Heart left ventricle (tissue), 16 donors: ENCODE measurements around the gene P4HA3. TPM values are rescaled to one million over a fixed set of nuclear protein-coding genes. Genes with fewer than 3 reads are reported as not detected.

ENCODE experiments used
- ATAC-seq, 4 donors: fragments of 200-7000 bp; cut with Tn5 transposase; one replicate each; pipeline ENCODE4 v1.9.1; 2020 to 2022; ENCODE audit warnings: moderate library complexity in 4 of 4, mild to moderate bottlenecking in 3 of 4, moderate number of reproducible peaks in 1 of 4
- DNase-seq, 5 donors: peaks; one replicate each; pipeline ENCODE4 v3.0.0-alpha.2; 2020
- H3K27ac ChIP-seq, 12 donors: fragments of 200-600 bp; sonication (generic) in 4 of 12; one replicate each; pipeline versions ENCODE4 v1.5.0 to v1.8.0; 2016 to 2022; ENCODE audit warnings: mild to moderate bottlenecking in 2 of 12
- H3K27me3 ChIP-seq, 9 donors: fragments of 200-600 bp; sonication (generic) in 2 of 9; one replicate each; pipeline versions ENCODE4 v1.5.1 to v1.8.0; 2016 to 2022; ENCODE audit warnings: mild to moderate bottlenecking in 3 of 9
- H3K36me3 ChIP-seq, 9 donors: fragments of 200-600 bp; sonication (generic) in 2 of 9; one replicate each; pipeline versions ENCODE4 v1.5.0 to v1.8.0; 2018 to 2022; ENCODE audit warnings: mild to moderate bottlenecking in 2 of 9
- H3K4me1 ChIP-seq, 12 donors: fragments of 200-600 bp; sonication (generic) in 4 of 12; one replicate each; pipeline versions ENCODE4 v1.5.0 to v1.8.0; 2016 to 2022; ENCODE audit warnings: mild to moderate bottlenecking in 3 of 12
- H3K4me3 ChIP-seq, 12 donors: fragments of 200-600 bp; sonication (generic) in 4 of 12; one replicate each; pipeline versions ENCODE4 v1.5.0 to v1.8.0; 2017 to 2022; ENCODE audit warnings: mild to moderate bottlenecking in 9 of 12, moderate library complexity in 4 of 12
- H3K9me3 ChIP-seq, 12 donors: fragments of 200-600 bp; sonication (generic) in 4 of 12; one replicate each; pipeline versions ENCODE4 v1.5.0 to v1.8.0; 2016 to 2022; ENCODE audit warnings: mild to moderate bottlenecking in 1 of 12
- POLR2A ChIP-seq, 2 donors: fragments of 450-650 bp; IDR thresholded peaks; one replicate each; pipeline ENCODE4 v1.6.1; 2017; ENCODE audit warnings: antibody characterized with exemption in 2 of 2, mild to moderate bottlenecking in 2 of 2, moderate library complexity in 2 of 2
- WGBS, 4 donors: extraction: QIAGEN DNeasy Blood & Tissue Kit in 2 of 4; methylation state at CpG; one replicate each; pipeline versions ENCODE4 v1.1.5 to v1.1.7; 2013 to 2018; 5-methylcytosine and 5-hydroxymethylcytosine counted together
- intact Hi-C, 10 donors: fragments of 100-400 bp; cut with DNase I; formaldehyde crosslinking; loops; one replicate each; pipeline versions ENCODE4 v1.11.1 to v1.14.2; 2022
- polyA plus RNA-seq, 2 donors: library from polyadenylated mRNA; stranded (reverse); fragments of 200-250 nt; gene quantifications; one replicate each; pipeline ENCODE4 v1.2.3, GENCODE V29; 2013
- total RNA-seq, 9 donors: library from RNA; depleted of rRNA in 2 of 9; stranded (reverse); fragments of >200 nt in 2 of 9; fragmentation: NEBNext Ultra II Directional in 3 of 9; extraction: Animal tissue kit (Norgen Biotek cat#: 25700) in 3 of 9; gene quantifications; one replicate each; pipeline versions ENCODE4 v1.1.0 to v1.2.4, GENCODE V29; 2016 to 2023
- TF ChIP-seq, protein P1 (sequence below), 12 donors: fragments of 200-600 bp; sonication (generic) in 4 of 12; IDR thresholded peaks; one replicate each; pipeline versions ENCODE4 v1.5.0 to v1.8.0; 2018 to 2022; ENCODE audit warnings: antibody characterized with exemption in 12 of 12, mild to moderate bottlenecking in 5 of 12
- donor health status: ischemic (EF 13 %, LVEDD 7.1; RV severe dilation, severe dysfunction).
- donor health status: healthy with polysubstance abuse.
- donor health status: DM: no; HTN: yes; CAD: no.
- donor health status: DM: no; HTN: no; CAD: no.
- donor health status: ischemic (EF 25% LVEDD 6.9; RV normal size, moderate dysfunction).
- donor health status: ischemic (EF 25% LVEDD 5.7; RV mildly dilated, moderate dysfunction).
- donor health status: healthy.
- donor health status: DM: yes; HTN: yes; CAD: no.
- donor health status: ischemic (EF 35%, LVEDD 5.7; RV mildly dilated, moderate dysfunction).
- donor health status: nonischemic (EF 11% LVEDD 7.7; RV severe dilation, severe dysfunction).
- donor health status: DM: yes; HTN: yes; CAD: no.
- donor health status: PGD.
- donor health status: ischemic (EF 29% LVEDD 5.4; RV normal size, mild dysfunction).
- donor health status: nonischemic (EF 23%, LVEDD 6.1; RV moderate dilation, normal function).

P4HA3 gene
- total and polyA plus RNA-seq, 11 donors = 0.15 to 1.2 (median 0.54) TPM; not detected in 4

DNA sequence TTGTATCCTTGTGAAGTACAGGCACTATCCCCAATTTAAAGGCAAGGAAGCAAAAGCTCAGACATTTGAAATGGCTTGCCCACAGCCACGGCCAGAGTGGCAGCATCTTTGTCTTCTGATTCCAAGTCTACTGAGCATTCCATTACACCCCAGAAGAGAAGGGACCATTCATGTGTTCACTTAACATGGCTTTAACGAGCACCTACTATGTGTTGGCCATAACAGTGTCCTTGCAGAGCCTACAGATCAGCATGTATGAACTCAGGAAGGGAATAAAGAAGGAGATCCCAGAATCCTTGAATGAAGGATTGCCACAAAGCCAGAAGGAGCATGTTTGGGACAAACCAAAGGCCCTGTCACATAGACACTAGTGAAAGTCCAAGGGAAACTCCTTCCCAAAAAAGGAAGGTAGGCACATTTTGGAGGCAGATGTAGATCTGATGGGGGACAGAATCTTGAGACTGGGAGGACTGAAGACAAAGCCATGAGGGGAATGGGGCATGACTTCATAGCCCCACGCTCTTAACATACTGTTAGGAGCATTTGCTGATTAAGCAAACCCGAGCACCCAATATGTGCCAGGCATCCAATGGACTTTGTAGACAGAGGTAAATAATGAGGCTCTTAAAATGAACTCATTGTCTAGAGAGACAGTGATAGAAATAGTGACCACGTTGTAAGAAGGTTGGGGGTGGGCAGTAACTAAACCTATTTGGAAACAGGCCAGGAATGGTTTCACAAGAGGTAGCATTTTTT, 54.9 kb downstream of the P4HA3 start:
- DNase-seq = no peak
- intact Hi-C loops = loop anchor here (1.0 to 10.0 kb wide), 12 partner anchors 61 to 478 kb away; partner anchors contain the start of gene CHRDL2 (in 1 of the 10)
- Histone ChIP-seq H3K4me3 (no peak overlapping the region), H3K36me3 (peaks cover 0 to 40% (median 35%) of the 10 kb centered on the region in 9 donors), H3K27ac (no peak overlapping the region), H3K27me3 (no peaks in the 10 kb centered on the region), H3K9me3 (no peaks in the 10 kb centered on the region), H3K4me1 (peaks cover 0 to 13% (median 0%) of the 10 kb centered on the region in 12 donors)
- no peak for ATAC-seq
- TF ChIP-seq, protein P1, sequence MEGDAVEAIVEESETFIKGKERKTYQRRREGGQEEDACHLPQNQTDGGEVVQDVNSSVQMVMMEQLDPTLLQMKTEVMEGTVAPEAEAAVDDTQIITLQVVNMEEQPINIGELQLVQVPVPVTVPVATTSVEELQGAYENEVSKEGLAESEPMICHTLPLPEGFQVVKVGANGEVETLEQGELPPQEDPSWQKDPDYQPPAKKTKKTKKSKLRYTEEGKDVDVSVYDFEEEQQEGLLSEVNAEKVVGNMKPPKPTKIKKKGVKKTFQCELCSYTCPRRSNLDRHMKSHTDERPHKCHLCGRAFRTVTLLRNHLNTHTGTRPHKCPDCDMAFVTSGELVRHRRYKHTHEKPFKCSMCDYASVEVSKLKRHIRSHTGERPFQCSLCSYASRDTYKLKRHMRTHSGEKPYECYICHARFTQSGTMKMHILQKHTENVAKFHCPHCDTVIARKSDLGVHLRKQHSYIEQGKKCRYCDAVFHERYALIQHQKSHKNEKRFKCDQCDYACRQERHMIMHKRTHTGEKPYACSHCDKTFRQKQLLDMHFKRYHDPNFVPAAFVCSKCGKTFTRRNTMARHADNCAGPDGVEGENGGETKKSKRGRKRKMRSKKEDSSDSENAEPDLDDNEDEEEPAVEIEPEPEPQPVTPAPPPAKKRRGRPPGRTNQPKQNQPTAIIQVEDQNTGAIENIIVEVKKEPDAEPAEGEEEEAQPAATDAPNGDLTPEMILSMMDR (IDR thresholded peaks at IDR 0.05) = no peak
- 85 to 88% (median 87%) methylated on average over 5 of the region's 5 CpGs for WGBS, 4 donors

DNA sequence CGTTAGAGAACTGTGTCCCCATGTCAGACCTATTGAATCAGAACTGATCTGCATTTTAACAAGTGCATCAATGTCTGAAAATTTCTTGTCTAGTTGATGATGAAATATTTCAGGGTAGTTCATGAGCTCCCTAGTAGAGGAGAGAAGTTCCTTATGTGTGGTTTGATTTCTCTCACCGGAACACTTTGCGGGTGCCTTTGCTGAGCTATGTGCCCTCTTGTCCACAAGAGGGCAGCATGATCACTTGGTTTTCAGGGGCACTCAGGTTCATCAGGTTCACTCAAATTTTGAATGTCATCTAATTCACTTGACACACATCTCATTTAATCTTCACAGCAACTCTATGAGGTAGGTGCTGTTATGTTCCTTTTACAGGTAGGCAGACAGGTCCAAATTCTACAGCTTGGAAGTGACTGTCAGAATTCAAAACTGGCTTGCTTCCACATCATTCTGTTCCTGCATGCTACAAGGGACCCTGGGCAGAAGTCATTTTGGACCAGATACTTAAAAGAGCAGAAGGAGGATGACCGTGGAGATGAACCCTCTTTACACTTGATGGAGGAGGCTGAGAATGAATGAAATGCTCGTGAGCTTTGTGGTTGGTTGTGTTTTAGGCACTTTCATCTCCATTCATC, 55.6 kb downstream of the P4HA3 start:
- peaks cover 0 to 13% (median 0%) of the 10 kb centered on the region in 12 donors for H3K4me1 ChIP-seq
- H3K27ac ChIP-seq = no peak overlapping the region
- peaks cover 0 to 47% (median 42%) of the 10 kb centered on the region in 9 donors for H3K36me3 ChIP-seq
- ATAC-seq = peak in 3 of 4 donors; percentile 50 to 70 (median 55)
- intact Hi-C loops = loop anchor here (1.0 to 10.0 kb wide), 14 partner anchors 61 to 479 kb away; partner anchors contain the start of gene CHRDL2 (in 1 of the 10)
- H3K4me3 ChIP-seq = no peak overlapping the region
- 36 to 47% (median 41%) methylated on average over 5 of the region's 5 CpGs for WGBS, 4 donors
- no peaks in the 10 kb centered on the region for H3K27me3 ChIP-seq
- TF ChIP-seq, protein P1 (IDR thresholded peaks at IDR 0.05) = peak; percentile 81 to 95 (median 90)
- no peak for TF ChIP-seq POLR2A (IDR thresholded peaks at IDR 0.05)
- peak in 3 of 5 donors; percentile 22 to 47 (median 41) for DNase-seq
- no peaks in the 10 kb centered on the region for H3K9me3 ChIP-seq

GRCh38 chr11:74253361-74253760, 58.1 kb downstream of the P4HA3 start:
- intact Hi-C loops = loop anchor here (5.0 to 10.0 kb wide), 5 partner anchors 71 to 481 kb away; partner anchors contain the start of gene CHRDL2 (in 1 of the 10)
- no peak for TF ChIP-seq POLR2A (IDR thresholded peaks at IDR 0.05)
- TF ChIP-seq, protein P1 (IDR thresholded peaks at IDR 0.05) = no peak
- WGBS, 4 donors = 76 to 87% (median 83%) methylated on average over 8 of the region's 8 CpGs
- no peak for ATAC-seq
- Histone ChIP-seq H3K4me3 (no peak overlapping the region), H3K9me3 (no peaks in the 10 kb centered on the region), H3K36me3 (peaks cover 0 to 70% (median 64%) of the 10 kb centered on the region in 9 donors), H3K4me1 (peaks cover 0 to 10% (median 0%) of the 10 kb centered on the region in 12 donors), H3K27ac (no peak overlapping the region), H3K27me3 (no peaks in the 10 kb centered on the region)
- no peak for DNase-seq

DNA sequence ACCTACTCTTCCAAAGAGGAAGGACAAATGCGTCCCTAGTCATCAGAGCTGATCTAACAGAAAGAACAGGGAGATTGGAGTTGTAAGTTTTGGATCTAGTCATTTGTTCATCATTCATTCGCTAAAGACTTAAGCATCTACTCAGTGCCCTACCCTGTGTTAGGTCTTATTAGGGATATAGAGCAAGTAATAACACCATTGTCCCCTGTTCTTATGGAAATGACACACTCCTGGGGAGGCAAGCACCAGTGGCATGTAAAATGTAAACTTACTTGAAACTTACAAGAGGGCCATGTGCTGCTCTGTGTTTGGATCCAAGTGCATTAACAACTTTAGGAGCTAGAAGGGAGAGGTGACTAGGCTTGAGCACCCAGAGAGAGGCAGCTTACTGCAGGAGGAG, 61.9 kb downstream of the P4HA3 start:
- intact Hi-C loops = no loop called here
- Histone ChIP-seq H3K36me3 (peaks cover 0 to 96% (median 83%) of the 10 kb centered on the region in 9 donors), H3K27ac (no peak overlapping the region), H3K9me3 (no peaks in the 10 kb centered on the region), H3K27me3 (no peaks in the 10 kb centered on the region), H3K4me3 (no peak overlapping the region), H3K4me1 (peaks cover 0 to 4% (median 0%) of the 10 kb centered on the region in 12 donors)
- no peak for TF ChIP-seq POLR2A (IDR thresholded peaks at IDR 0.05)
- TF ChIP-seq, protein P1 (IDR thresholded peaks at IDR 0.05) = no peak
- DNase-seq (no peak), ATAC-seq (no peak)
- 95 to 100% (median 97%) methylated on average over 2 of the region's 2 CpGs for WGBS, 4 donors
